ENCODE data around the gene NEK10.

GRCh38 chr3:27208961-27209616 is 160.1 kb downstream of the NEK10 start:
- TF ChIP-seq CEBPG (CRISPR knock-in tag; IDR thresholded peaks at IDR 0.05) (no peak), CEBPG (tag; conservative IDR thresholded peaks at IDR 0.05 in 1 of 2, IDR thresholded peaks at IDR 0.05 in 1 of 2) (no peak), TEAD4 (IDR thresholded peaks at IDR 0.05; ENCODE audit: low read length) (no peak), TEAD4 (CRISPR knock-in tag; IDR thresholded peaks at IDR 0.05; ENCODE audit: borderline replicate concordance) (no peak), SAP30 (IDR thresholded peaks at IDR 0.05; ENCODE audit: borderline replicate concordance, insufficient read depth, low read depth, low read length, poor library complexity, severe bottlenecking) (no peak), CHD2 (IDR thresholded peaks at IDR 0.05; ENCODE audit: low read depth, low read length) (no peak), LARP7 (IDR thresholded peaks at IDR 0.05) (no peak), POLR2A (conservative IDR thresholded peaks at IDR 0.05) (no peak), TAF1 (IDR thresholded peaks at IDR 0.05; ENCODE audit: control insufficient read depth, extremely low read depth, insufficient read depth, low read length, severe bottlenecking) (no peak)
